ENCODE data around the gene PIMREG. TPM values are rescaled to one million over a fixed set of nuclear protein-coding genes. Genes with fewer than 3 reads are reported as not detected.
"Not testable (repeated sequence)": the region's sequence is repeated elsewhere in the genome, so short reads cannot be mapped to it uniquely, and the experiment has no call there.

Gene PIMREG
- total RNA-seq, 1 donor from 2014 or later, result 8.9 TPM

- DNase-seq (ENCODE audit: low spot score), result no peak
- Mint-ChIP-seq H3K9me3 (no peaks in the 10 kb centered on the region), H3K4me3 (ENCODE audit: low read depth) (no peak overlapping the region), H3K27me3 (ENCODE audit: low read depth) (no peaks in the 10 kb centered on the region), H3K36me3 (ENCODE audit: low read depth) (no peaks in the 10 kb centered on the region), H3K27ac (no peak overlapping the region), H3K4me1 (ENCODE audit: low read depth) (no peaks in the 10 kb centered on the region)
- intact Hi-C loops (cut with micrococcal nuclease), result no loop called here
Observed at GRCh38 chr17:6478486-6478885, 34.2 kb downstream of the PIMREG start.

GRCh38 chr17:6479622-6480302 lies 35.5 kb downstream of the PIMREG start:
- intact Hi-C loops (cut with micrococcal nuclease), result no loop called here
- DNase-seq (ENCODE audit: low spot score), result no peak
- Mint-ChIP-seq H3K36me3 (ENCODE audit: low read depth) (no peaks in the 10 kb centered on the region), H3K4me3 (ENCODE audit: low read depth) (no peak overlapping the region), H3K27me3 (ENCODE audit: low read depth) (no peaks in the 10 kb centered on the region), H3K27ac (no peak overlapping the region), H3K4me1 (ENCODE audit: low read depth) (no peaks in the 10 kb centered on the region), H3K9me3 (no peaks in the 10 kb centered on the region)

- Mint-ChIP-seq H3K27ac (no peak overlapping the region), H3K4me3 (ENCODE audit: low read depth) (no peak overlapping the region), H3K9me3 (no peaks in the 10 kb centered on the region), H3K36me3 (ENCODE audit: low read depth) (no peaks in the 10 kb centered on the region), H3K27me3 (ENCODE audit: low read depth) (no peaks in the 10 kb centered on the region), H3K4me1 (ENCODE audit: low read depth) (no peaks in the 10 kb centered on the region)
- DNase-seq (ENCODE audit: low spot score), result no peak
- intact Hi-C loops (cut with micrococcal nuclease), result no loop called here
Observed at GRCh38 chr17:6480303-6480675, 36.0 kb downstream of the PIMREG start.

GRCh38 chr17:6482105-6482455 lies 37.8 kb downstream of the PIMREG start:
- intact Hi-C loops (cut with micrococcal nuclease), result no loop called here
- no peak overlapping the region for H3K27ac Mint-ChIP-seq
- no peak overlapping the region for H3K4me3 Mint-ChIP-seq (ENCODE audit: low read depth)
- DNase-seq (ENCODE audit: low spot score), result no peak
- no peaks in the 10 kb centered on the region for H3K27me3 Mint-ChIP-seq (ENCODE audit: low read depth)
- no peaks in the 10 kb centered on the region for H3K36me3 Mint-ChIP-seq (ENCODE audit: low read depth)
- H3K9me3 Mint-ChIP-seq, result no peaks in the 10 kb centered on the region
- H3K4me1 Mint-ChIP-seq (ENCODE audit: low read depth), result no peaks in the 10 kb centered on the region

GRCh38 chr17:6482796-6483195 lies 38.5 kb downstream of the PIMREG start:
- H3K4me1 Mint-ChIP-seq (ENCODE audit: low read depth); H3K9me3 Mint-ChIP-seq; H3K4me3 Mint-ChIP-seq (ENCODE audit: low read depth); H3K27ac Mint-ChIP-seq; DNase-seq (ENCODE audit: low spot score); intact Hi-C loops (cut with micrococcal nuclease); H3K27me3 Mint-ChIP-seq (ENCODE audit: low read depth); H3K36me3 Mint-ChIP-seq (ENCODE audit: low read depth): not testable (repeated sequence)

GRCh38 chr17:6483507-6483906 lies 39.3 kb downstream of the PIMREG start:
- no peak for DNase-seq (ENCODE audit: low spot score)
- no peaks in the 10 kb centered on the region for H3K36me3 Mint-ChIP-seq (ENCODE audit: low read depth)
- H3K27me3 Mint-ChIP-seq (ENCODE audit: low read depth), result no peaks in the 10 kb centered on the region
- no peaks in the 10 kb centered on the region for H3K9me3 Mint-ChIP-seq
- no peaks in the 10 kb centered on the region for H3K4me1 Mint-ChIP-seq (ENCODE audit: low read depth)
- H3K4me3 Mint-ChIP-seq (ENCODE audit: low read depth), result no peak overlapping the region
- intact Hi-C loops (cut with micrococcal nuclease), result no loop called here
- no peak overlapping the region for H3K27ac Mint-ChIP-seq

- intact Hi-C loops (cut with micrococcal nuclease), result no loop called here
- no peak overlapping the region for H3K27ac Mint-ChIP-seq
- H3K36me3 Mint-ChIP-seq (ENCODE audit: low read depth), result no peaks in the 10 kb centered on the region
- DNase-seq (ENCODE audit: low spot score), result no peak
- H3K4me1 Mint-ChIP-seq (ENCODE audit: low read depth), result no peaks in the 10 kb centered on the region
- no peaks in the 10 kb centered on the region for H3K9me3 Mint-ChIP-seq
- H3K27me3 Mint-ChIP-seq (ENCODE audit: low read depth), result no peaks in the 10 kb centered on the region
- H3K4me3 Mint-ChIP-seq (ENCODE audit: low read depth), result no peak overlapping the region
Observed at GRCh38 chr17:6485646-6486412, 41.6 kb downstream of the PIMREG start.

GRCh38 chr17:6487251-6488007 lies 43.2 kb downstream of the PIMREG start:
- no peaks in the 10 kb centered on the region for H3K27me3 Mint-ChIP-seq (ENCODE audit: low read depth)
- H3K4me3 Mint-ChIP-seq (ENCODE audit: low read depth), result no peak overlapping the region
- H3K4me1 Mint-ChIP-seq (ENCODE audit: low read depth), result no peaks in the 10 kb centered on the region
- intact Hi-C loops (cut with micrococcal nuclease), result no loop called here
- no peak overlapping the region for H3K27ac Mint-ChIP-seq
- H3K36me3 Mint-ChIP-seq (ENCODE audit: low read depth), result no peaks in the 10 kb centered on the region
- DNase-seq (ENCODE audit: low spot score), result no peak
- no peaks in the 10 kb centered on the region for H3K9me3 Mint-ChIP-seq

GRCh38 chr17:6488008-6488539 lies 43.8 kb downstream of the PIMREG start:
- Mint-ChIP-seq H3K9me3 (no peaks in the 10 kb centered on the region), H3K27ac (no peak overlapping the region), H3K4me3 (ENCODE audit: low read depth) (no peak overlapping the region), H3K27me3 (ENCODE audit: low read depth) (no peaks in the 10 kb centered on the region), H3K4me1 (ENCODE audit: low read depth) (no peaks in the 10 kb centered on the region), H3K36me3 (ENCODE audit: low read depth) (no peaks in the 10 kb centered on the region)
- intact Hi-C loops (cut with micrococcal nuclease), result no loop called here
- no peak for DNase-seq (ENCODE audit: low spot score)

- Mint-ChIP-seq H3K4me1 (ENCODE audit: low read depth) (no peaks in the 10 kb centered on the region), H3K27me3 (ENCODE audit: low read depth) (no peaks in the 10 kb centered on the region), H3K9me3 (no peaks in the 10 kb centered on the region), H3K36me3 (ENCODE audit: low read depth) (no peaks in the 10 kb centered on the region), H3K4me3 (ENCODE audit: low read depth) (no peak overlapping the region), H3K27ac (no peak overlapping the region)
- no peak for DNase-seq (ENCODE audit: low spot score)
- intact Hi-C loops (cut with micrococcal nuclease), result no loop called here
Observed at GRCh38 chr17:6489016-6489550, 44.8 kb downstream of the PIMREG start.

- no peak overlapping the region for H3K4me3 Mint-ChIP-seq (ENCODE audit: low read depth)
- DNase-seq (ENCODE audit: low spot score), result no peak
- no peaks in the 10 kb centered on the region for H3K36me3 Mint-ChIP-seq (ENCODE audit: low read depth)
- no peaks in the 10 kb centered on the region for H3K9me3 Mint-ChIP-seq
- H3K4me1 Mint-ChIP-seq (ENCODE audit: low read depth), result peaks cover 4% of the 10 kb centered on the region
- H3K27me3 Mint-ChIP-seq (ENCODE audit: low read depth), result peaks cover 4% of the 10 kb centered on the region
- intact Hi-C loops (cut with micrococcal nuclease), result no loop called here
- H3K27ac Mint-ChIP-seq, result no peak overlapping the region
Observed at GRCh38 chr17:6491071-6491700, 46.9 kb downstream of the PIMREG start.

- Mint-ChIP-seq H3K4me1 (ENCODE audit: low read depth) (peaks cover 10% of the 10 kb centered on the region), H3K27ac (no peak overlapping the region), H3K27me3 (ENCODE audit: low read depth) (peaks cover 8% of the 10 kb centered on the region), H3K36me3 (ENCODE audit: low read depth) (no peaks in the 10 kb centered on the region), H3K4me3 (ENCODE audit: low read depth) (no peak overlapping the region), H3K9me3 (no peaks in the 10 kb centered on the region)
- no peak for DNase-seq (ENCODE audit: low spot score)
- intact Hi-C loops (cut with micrococcal nuclease), result no loop called here
Observed at GRCh38 chr17:6492892-6493674, 48.8 kb downstream of the PIMREG start.

Data from activated T-helper 2 cell treated with anti-CD3 and anti-CD28 coated beads, Interferon-gamma antibody, Interleukin-2, Interleukin-4, amounts not matched to agents 10 μg/mL and 5 μg/mL and 100 μg/mL, durations not matched to agents 14 hours and 24 hours and 36 hours (primary cell).